Stimulated activated CD8-positive, alpha-beta memory T cell treated with anti-CD3 and anti-CD28 coated beads, Interleukin-15, amount 100 ng/mL, for 24 hours (primary cell): ENCODE data around the gene KCNJ6.

Experiments
- DNase-seq: peaks from one replicate; pipeline ENCODE4 v3.0.0-alpha.2; 2020; ENCODE audit warnings: low read depth

KCNJ6 gene

GRCh38 chr21:37642493-37642892 is 273.8 kb downstream of the KCNJ6 start:
- DNase-seq = no peak

- DNase-seq = no peak
Observed at GRCh38 chr21:37639756-37640155, 276.5 kb downstream of the KCNJ6 start.

- DNase-seq = no peak
Observed at GRCh38 chr21:37636152-37636860, 280.0 kb downstream of the KCNJ6 start.

GRCh38 chr21:37631319-37632117 is 284.7 kb downstream of the KCNJ6 start:
- no peak for DNase-seq

- no peak for DNase-seq
Observed at GRCh38 chr21:37630872-37631271, 285.4 kb downstream of the KCNJ6 start.

- no peak for DNase-seq
Observed at GRCh38 chr21:37628362-37628761, 287.9 kb downstream of the KCNJ6 start.

GRCh38 chr21:37627561-37627960 is 288.7 kb downstream of the KCNJ6 start:
- no peak for DNase-seq

GRCh38 chr21:37627074-37627473 is 289.2 kb downstream of the KCNJ6 start:
- no peak for DNase-seq

- no peak for DNase-seq
Observed at GRCh38 chr21:37626320-37626719, 289.9 kb downstream of the KCNJ6 start.

GRCh38 chr21:37623689-37624088 is 292.6 kb downstream of the KCNJ6 start:
- no peak for DNase-seq

- no peak for DNase-seq
Observed at GRCh38 chr21:37623183-37623582, 293.1 kb downstream of the KCNJ6 start.

- DNase-seq = no peak
Observed at GRCh38 chr21:37622755-37623154, 293.5 kb downstream of the KCNJ6 start.

GRCh38 chr21:37620401-37620800 is 295.9 kb downstream of the KCNJ6 start:
- DNase-seq = no peak

GRCh38 chr21:37619464-37619974 is 296.7 kb downstream of the KCNJ6 start:
- no peak for DNase-seq

- no peak for DNase-seq
Observed at GRCh38 chr21:37618081-37618480, 298.2 kb downstream of the KCNJ6 start.

- DNase-seq = no peak
Observed at GRCh38 chr21:37615962-37616361, 300.3 kb downstream of the KCNJ6 start.

GRCh38 chr21:37614351-37614875 is 301.8 kb downstream of the KCNJ6 start:
- DNase-seq = no peak

GRCh38 chr21:37607081-37607480 is 309.2 kb downstream of the KCNJ6 start:
- DNase-seq = no peak

- no peak for DNase-seq
Observed at GRCh38 chr21:37606549-37606948, 309.7 kb downstream of the KCNJ6 start.

GRCh38 chr21:37605006-37605405 is 311.3 kb downstream of the KCNJ6 start:
- DNase-seq = no peak

GRCh38 chr21:37603129-37603528 is 313.1 kb downstream of the KCNJ6 start:
- no peak for DNase-seq

- DNase-seq = no peak
Observed at GRCh38 chr21:37601915-37602314, 314.3 kb downstream of the KCNJ6 start.

GRCh38 chr21:37601027-37601426 is 315.2 kb downstream of the KCNJ6 start:
- no peak for DNase-seq
